Liver (tissue), 3 donors: Measurements from ENCODE around the gene SLC39A13.

ENCODE experiments used
- CTCF ChIP-seq: fragments of 150-350 bp; IDR thresholded peaks from 2 replicates; pipeline ENCODE4 v1.5.1; 2017; ENCODE audit warnings: improper control_type of control experiment, low read depth, low read length; ENCODE audit not compliant: missing input control
- HNF4A ChIP-seq, 2 donors: conservative IDR thresholded peaks; 2 replicates each; pipeline ENCODE4 v1.6.1; 2016; ENCODE audit warnings: antibody characterized with exemption in 2 of 2, mild to moderate bottlenecking in 2 of 2
- JUND ChIP-seq, 2 donors: IDR thresholded peaks; 2 replicates each; pipeline ENCODE4 v1.6.1; 2016; ENCODE audit warnings: antibody characterized with exemption in 2 of 2
- REST ChIP-seq: IDR thresholded peaks from 2 replicates; pipeline ENCODE4 v1.6.1; 2016; ENCODE audit warnings: antibody characterized with exemption, mild to moderate bottlenecking
- donor health status: healthy.
- donor health status: healthy.

- TF ChIP-seq REST (no peak), JUND (IDR thresholded peaks at IDR 0.05) (no peak), HNF4A (conservative IDR thresholded peaks at IDR 0.05) (no peak), CTCF (no peak)
Observed at GRCh38 chr11:47390422-47390760, 18.0 kb upstream of the SLC39A13 start.
